H1 (cell line): ENCODE results near the gene CHRM4. TPM values are rescaled to one million over a fixed set of nuclear protein-coding genes. Genes with fewer than 3 reads are reported as not detected.

Experiments used
- CTCF ChIA-PET: fragments of 300-600 bp; sonication (Branson Sonifier 250); formaldehyde crosslinking; loops from one replicate; lab custom pipeline; 2021; ENCODE audit not compliant: partially characterized antibody; lab: Charles Lee
- POLR2A ChIA-PET: fragments of 300-600 bp; sonication (Branson Sonifier 250); formaldehyde crosslinking; loops from one replicate; lab custom pipeline; 2021; ENCODE audit warnings: inconsistent platforms; ENCODE audit not compliant: partially characterized antibody; lab: Charles Lee
- DNase-seq, 2 experiments: peaks; one replicate each; pipeline versions ENCODE4 v3.0.0 to v3.0.0-alpha.2; 2010 to 2022; ENCODE audit warnings: low spot score in 2 of 2, low read depth in 1 of 2, mixed read lengths in 1 of 2
- FAIRE-seq: peaks from 2 replicates; lab custom pipeline; 2011; peaks lifted over from hg19 to GRCh38; lab: Jason Lieb, UNC
- H2AFZ ChIP-seq: 2 replicates; pipeline ENCODE4 v1.8.1; 2012; ENCODE audit warnings: low read length, inconsistent platforms
- H2AK5ac ChIP-seq: 2 replicates; pipeline ENCODE4 v1.6.1; 2013; ENCODE audit warnings: low read depth, low read length
- H2BK120ac ChIP-seq: replicated peaks from 2 replicates; pipeline ENCODE3; 2013; ENCODE audit warnings: low read depth, low read length, inconsistent platforms
- H2BK12ac ChIP-seq: 2 replicates; pipeline ENCODE4 v1.6.1; 2013; ENCODE audit warnings: low read depth, low read length
- H2BK15ac ChIP-seq: 2 replicates; pipeline ENCODE4 v1.6.1; 2013; ENCODE audit warnings: low read length
- H2BK20ac ChIP-seq: 2 replicates; pipeline ENCODE4 v1.6.1; 2013; ENCODE audit warnings: low read length
- H2BK5ac ChIP-seq: 2 replicates; pipeline ENCODE4 v1.6.1; 2013; ENCODE audit warnings: low read depth, low read length
- H3K14ac ChIP-seq: 2 replicates; pipeline ENCODE4 v1.6.1; 2013; ENCODE audit warnings: inconsistent platforms; ENCODE audit not compliant: insufficient read length
- H3K18ac ChIP-seq: 2 replicates; pipeline ENCODE4 v1.6.1; 2013; ENCODE audit warnings: low read length; ENCODE audit errors: extremely low read depth
- H3K23ac ChIP-seq: 2 replicates; pipeline ENCODE4 v1.6.1; 2013; ENCODE audit warnings: inconsistent platforms; ENCODE audit not compliant: insufficient read length
- H3K23me2 ChIP-seq: 2 replicates; pipeline ENCODE4 v1.6.1; 2013; ENCODE audit warnings: low read depth, low read length
- H3K27ac ChIP-seq: 2 replicates; pipeline ENCODE4 v1.6.1; 2011; ENCODE audit warnings: low read depth, low read length, inconsistent platforms
- H3K27me3 ChIP-seq, 4 experiments: replicated peaks in 1 of 4; 1 replicate in 1 of 4; 2 replicates in 3 of 4; pipeline versions ENCODE4 v1.6.1 to v1.8.1; 2011 to 2013; ENCODE audit warnings: low read length in 3 of 4, mild to moderate bottlenecking in 3 of 4, inconsistent platforms in 2 of 4, mixed read lengths in 2 of 4, moderate library complexity in 1 of 4; ENCODE audit not compliant: control insufficient read depth in 3 of 4, insufficient read depth in 3 of 4; ENCODE audit errors: extremely low read depth in 1 of 4
- H3K36me3 ChIP-seq, 4 experiments: 2 replicates each; pipeline versions ENCODE4 v1.6.1 to v1.8.1; 2011 to 2013; ENCODE audit warnings: mild to moderate bottlenecking in 4 of 4, low read length in 3 of 4, moderate library complexity in 2 of 4, control low read depth in 1 of 4, inconsistent platforms in 1 of 4; ENCODE audit not compliant: insufficient read depth in 4 of 4, control insufficient read depth in 2 of 4
- H3K4ac ChIP-seq: replicated peaks from 2 replicates; pipeline ENCODE3; 2013; ENCODE audit warnings: low read length, low read depth, mixed read lengths, inconsistent platforms; ENCODE audit not compliant: insufficient read length
- H3K4me1 ChIP-seq, 4 experiments: replicated peaks in 1 of 4; 1 replicate in 1 of 4; 2 replicates in 3 of 4; pipeline versions ENCODE4 v1.6.1 to v1.8.1; 2011 to 2013; ENCODE audit warnings: low read length in 3 of 4, inconsistent platforms in 2 of 4, mixed read lengths in 1 of 4; ENCODE audit not compliant: insufficient read depth in 4 of 4, control insufficient read depth in 3 of 4
- H3K4me2 ChIP-seq, 2 experiments: 2 replicates each; pipeline versions ENCODE4 v1.6.1 to v1.8.1; 2011 to 2013; ENCODE audit warnings: low read depth in 2 of 2, low read length in 2 of 2, control low read depth in 1 of 2, inconsistent platforms in 1 of 2, mild to moderate bottlenecking in 1 of 2; ENCODE audit not compliant: insufficient read depth in 1 of 2
- H3K4me3 ChIP-seq, 4 experiments: fragments of 200-600, 300-600 bp in 1 of 4; sonication (generic), shearing (Covaris generic), sonication (Bioruptor Twin) in 1 of 4; 2 replicates each; pipeline versions ENCODE4 v1.5.1 to v1.8.1; 2011 to 2016; ENCODE audit warnings: low read length in 4 of 4, low read depth in 3 of 4, control low read depth in 2 of 4, inconsistent platforms in 2 of 4, mild to moderate bottlenecking in 2 of 4, mixed read lengths in 1 of 4, moderate library complexity in 1 of 4; ENCODE audit not compliant: insufficient read depth in 2 of 4; ENCODE audit errors: extremely low read depth in 1 of 4
- H3K56ac ChIP-seq: replicated peaks from 2 replicates; pipeline ENCODE3; 2013; ENCODE audit warnings: low read depth, mild to moderate bottlenecking, mixed read lengths, low read length, inconsistent platforms; ENCODE audit not compliant: insufficient read length
- H3K79me1 ChIP-seq: 2 replicates; pipeline ENCODE4 v1.6.1; 2013; ENCODE audit warnings: low read depth, low read length, control low read depth
- H3K79me2 ChIP-seq, 2 experiments: 2 replicates each; pipeline versions ENCODE4 v1.6.1 to v1.8.1; 2012 to 2013; ENCODE audit warnings: low read length in 2 of 2, mild to moderate bottlenecking in 2 of 2, inconsistent platforms in 1 of 2; ENCODE audit not compliant: insufficient read depth in 2 of 2, control insufficient read depth in 1 of 2
- H3K9ac ChIP-seq, 4 experiments: replicated peaks in 1 of 4; 1 replicate in 1 of 4; 2 replicates in 3 of 4; pipeline versions ENCODE4 v1.6.1 to v1.8.1; 2011 to 2013; ENCODE audit warnings: low read depth in 3 of 4, low read length in 3 of 4, control low read depth in 2 of 4, mild to moderate bottlenecking in 2 of 4, moderate library complexity in 2 of 4, inconsistent platforms in 1 of 4; ENCODE audit errors: extremely low read depth in 1 of 4
- H3K9me3 ChIP-seq, 2 experiments: 2 replicates each; pipeline versions ENCODE4 v1.6.1 to v1.8.1; 2012 to 2013; ENCODE audit warnings: mild to moderate bottlenecking in 2 of 2, moderate library complexity in 2 of 2, control low read depth in 1 of 2, inconsistent platforms in 1 of 2, low read depth in 1 of 2, low read length in 1 of 2, mixed read lengths in 1 of 2; ENCODE audit not compliant: insufficient read depth in 2 of 2
- H4K20me1 ChIP-seq, 2 experiments: replicated peaks in 1 of 2; 2 replicates each; pipeline versions ENCODE3 to v1.8.1; 2011 to 2013; ENCODE audit warnings: inconsistent platforms in 2 of 2, low read length in 2 of 2, mild to moderate bottlenecking in 1 of 2; ENCODE audit not compliant: insufficient read depth in 2 of 2, control insufficient read depth in 1 of 2
- H4K5ac ChIP-seq: 2 replicates; pipeline ENCODE4 v1.6.1; 2013; ENCODE audit warnings: low read length, low read depth, mixed read lengths, inconsistent platforms; ENCODE audit not compliant: insufficient read length
- H4K8ac ChIP-seq: 2 replicates; pipeline ENCODE4 v1.8.0; 2013; ENCODE audit warnings: mild to moderate bottlenecking, moderate library complexity, low read length, inconsistent platforms; ENCODE audit not compliant: insufficient read depth; ENCODE audit errors: extremely low read depth
- H4K91ac ChIP-seq: replicated peaks from 2 replicates; pipeline ENCODE3; 2013; ENCODE audit warnings: low read length, mixed read lengths, inconsistent platforms; ENCODE audit not compliant: insufficient read length
- CBX8 ChIP-seq: fragments of 300-800, 300-1000 bp; sonication (generic); IDR thresholded peaks from 2 replicates; pipeline ENCODE4 v1.7.1; 2016; ENCODE audit warnings: low read depth, low read length, borderline replicate concordance
- GABPA ChIP-seq: IDR thresholded peaks from 2 replicates; pipeline ENCODE4 v1.6.1; 2011; ENCODE audit warnings: mild to moderate bottlenecking, low read length, moderate library complexity, borderline replicate concordance; ENCODE audit not compliant: insufficient read depth
- KDM4A ChIP-seq: IDR thresholded peaks from one replicate; pipeline ENCODE4 v1.7.1; 2012; ENCODE audit warnings: low read depth, mild to moderate bottlenecking, moderate library complexity, low read length, inconsistent platforms; ENCODE audit not compliant: severe bottlenecking
- KDM5A ChIP-seq: fragments of 200-600 bp; IDR thresholded peaks from 2 replicates; pipeline ENCODE4 v1.7.1; 2012; ENCODE audit warnings: mild to moderate bottlenecking, low read length, inconsistent platforms, mixed read lengths
- NANOG ChIP-seq: IDR thresholded peaks from 2 replicates; pipeline ENCODE4 v1.6.1; 2011; ENCODE audit warnings: low read length, low read depth, mild to moderate bottlenecking, inconsistent platforms; ENCODE audit not compliant: insufficient read depth, poor library complexity, severe bottlenecking
- RAD21 ChIP-seq, 2 experiments: IDR thresholded peaks in 1 of 2; conservative IDR thresholded peaks in 1 of 2; 2 replicates each; pipeline ENCODE4 v1.6.1; 2011; ENCODE audit warnings: low read depth in 2 of 2, low read length in 2 of 2, improper control_type of control experiment in 1 of 2, inconsistent platforms in 1 of 2, mild to moderate bottlenecking in 1 of 2, moderate library complexity in 1 of 2
- RXRA ChIP-seq: IDR thresholded peaks from 2 replicates; pipeline ENCODE4 v1.6.1; 2011; ENCODE audit warnings: low read depth, mild to moderate bottlenecking, low read length, moderate library complexity; ENCODE audit not compliant: insufficient read depth
- SP1 ChIP-seq: IDR thresholded peaks from 2 replicates; pipeline ENCODE4 v1.6.1; 2011; ENCODE audit warnings: low read depth, low read length
- TCF12 ChIP-seq: IDR thresholded peaks from 2 replicates; pipeline ENCODE4 v1.6.1; 2011; ENCODE audit warnings: low read depth, mild to moderate bottlenecking, low read length
- WGBS, 2 experiments: shearing (Covaris generic) in 1 of 2; methylation state at CpG; one replicate each; pipeline versions ENCODE4 v1.1.6 to v1.1.7; 2013 to 2015; ENCODE audit warnings: low lambda C conversion rate in 2 of 2, mixed read lengths in 2 of 2, inconsistent platforms in 1 of 2, low coverage in 1 of 2, missing lambda C conversion rate in 1 of 2; ENCODE audit not compliant: insufficient replicate concordance in 2 of 2, insufficient coverage in 1 of 2, insufficient read length in 1 of 2; ENCODE audit errors: extremely low coverage in 1 of 2, missing lambda C conversion rate in 1 of 2; 5-methylcytosine and 5-hydroxymethylcytosine counted together
- polyA plus RNA-seq, 7 experiments: library from polyadenylated mRNA; depleted of rRNA in 3 of 7; stranded (reverse) in 5 of 7; unstranded in 2 of 7; fragments of >200 nt in 5 of 7; fragments of 200-250 nt in 2 of 7; gene quantifications; 1 replicate in 5 of 7; 2 replicates in 1 of 7; 4 replicates in 1 of 7; pipeline versions ENCODE4 v1.2.1 to v1.2.3, GENCODE V29; 2011 to 2013; ENCODE audit warnings: missing spikeins in 2 of 7, mixed read lengths in 2 of 7
- total RNA-seq: library from RNA; stranded (reverse); fragmentation: NEBNext Ultra II Directional; extraction: Animal tissue kit (Norgen Biotek cat#: 25700); gene quantifications from 2 replicates; pipeline ENCODE4 v1.2.1, GENCODE V29; 2021

CHRM4 gene
- total and polyA plus RNA-seq, 2 of the 8 experiments (the other 6 are each of a cell fraction or from before 2014, with no cell fraction given) = 1.1 to 1.3 TPM

DNA sequence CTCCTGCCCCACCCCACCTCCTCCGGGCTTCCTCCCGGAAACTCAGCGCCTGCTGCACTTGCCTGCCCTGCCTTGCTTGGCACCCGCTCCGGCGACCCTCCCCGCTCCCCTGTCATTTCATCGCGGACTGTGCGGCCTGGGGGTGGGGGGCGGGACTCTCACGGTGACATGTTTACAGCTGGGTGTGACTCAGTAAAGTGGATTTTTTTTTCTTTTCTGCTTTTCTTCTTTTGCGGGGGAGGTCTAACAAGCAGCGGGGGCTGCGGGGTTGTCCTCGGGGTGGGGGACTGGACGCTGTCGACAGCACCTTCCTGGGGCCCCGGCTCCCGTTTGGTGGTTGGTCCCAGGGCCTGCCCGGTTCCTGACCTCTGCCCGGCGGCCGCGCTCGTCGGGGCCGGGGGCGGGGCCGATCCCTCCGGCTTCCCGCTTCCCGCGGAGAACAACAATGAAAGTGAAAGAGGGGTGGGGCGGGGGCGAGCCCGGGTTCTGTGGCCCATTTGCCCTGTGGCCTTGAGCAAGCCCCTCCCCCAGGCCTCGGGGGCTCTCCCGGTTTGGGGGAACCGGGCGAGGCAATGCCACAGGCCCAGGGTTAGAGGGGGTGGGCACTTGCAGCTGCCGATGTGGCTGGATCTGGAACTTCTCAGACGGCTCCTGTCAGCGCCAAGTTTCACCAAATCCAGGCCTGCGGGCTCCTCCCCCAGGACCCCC is 11.1 kb downstream of the CHRM4 start:
- Histone ChIP-seq H3K27ac (peak overlapping the region; percentile 53), H2AFZ (no peak overlapping the region), H2BK120ac (no peak overlapping the region), H4K5ac (peak overlapping the region; percentile 94), H3K79me2 (no peaks in the 10 kb centered on the region; a peak in 1 of 4 replicates), H3K14ac (no peak overlapping the region), H3K4ac (no peak overlapping the region), H3K79me1 (no peaks in the 10 kb centered on the region), H4K8ac (peak overlapping the region; percentile 93; the same call in 1 of the 2 replicates), H2BK12ac (no peak overlapping the region), H3K18ac (peak overlapping the region; percentile 93), H2BK5ac (peak overlapping the region; percentile 44; the same call in 1 of the 2 replicates), H2BK20ac (0 out of 2 replicates have a peak overlapping the region, but pooled peaks have one; percentile 32), H3K4me3 (peak overlapping the region; percentile 63 to 95 (median 69)), H3K56ac (peak overlapping the region; percentile 79), H4K91ac (peak overlapping the region; percentile 89), H3K27me3 (no peaks in the 10 kb centered on the region), H3K4me2 (peak overlapping the region; percentile 69 to 94), H4K20me1 (peaks cover 15 to 19% of the 10 kb centered on the region in 2 experiments), H3K36me3 (peaks cover 3 to 25% (median 8%) of the 10 kb centered on the region in 4 experiments; a peak in 4 of 8 replicates), H2AK5ac (no peak overlapping the region), H3K9ac (peak overlapping the region in 3 of 4 experiments; percentile 48 to 68 (median 53); a peak in 4 of 7 replicates), H3K23me2 (peaks cover 9% of the 10 kb centered on the region; the same call in 1 of the 2 replicates), H2BK15ac (0 out of 2 replicates have a peak overlapping the region, but pooled peaks have one; percentile 46), H3K23ac (no peak overlapping the region), H3K4me1 (peaks cover 0 to 16% (median 13%) of the 10 kb centered on the region in 4 experiments; a peak in 6 of 7 replicates), H3K9me3 (no peaks in the 10 kb centered on the region)
- ChIA-PET POLR2A (interaction anchor here (0.5 to 3.8 kb wide), 23 partner anchors 8 to 316 kb away, joined by 3 to 35 read pairs (median 4); partner anchors contain the start of gene CHRM4), CTCF (interaction anchor here (1.0 to 44.5 kb wide), 4 partner anchors 9 to 38 kb away, joined by 3 to 1004 read pairs (median 41); partner anchors contain the start of gene DGKZ)
- FAIRE-seq (no peak), DNase-seq (peak in 1 of 2 experiments; percentile 92)
- WGBS, 2 experiments = 1% methylated on average over 16 of the region's 45 CpGs; no CpG with 5 or more reads in 1 of the 2 experiments
- TF ChIP-seq NANOG = no peak
- 0 out of 2 replicates have a peak, but pooled peaks have one; percentile 19 for TF ChIP-seq SP1
- TF ChIP-seq TCF12 = no peak
- no peak for TF ChIP-seq CBX8
- no peak for TF ChIP-seq KDM4A
- no peak for TF ChIP-seq GABPA
- peak; percentile 63; the same call in 1 of the 2 replicates for TF ChIP-seq RXRA
- no peak for TF ChIP-seq RAD21 (IDR thresholded peaks at IDR 0.05 in 1 of 2, conservative IDR thresholded peaks at IDR 0.05 in 1 of 2; ENCODE audit: low read depth in 2 of 2, low read length in 2 of 2)
- TF ChIP-seq KDM5A = no peak
